ENCODE results near the gene GPR34.
"Not testable (repeated sequence)": the region's sequence is repeated elsewhere in the genome, so short reads cannot be mapped to it uniquely, and the experiment has no call there.

The GPR34 gene

DNA sequence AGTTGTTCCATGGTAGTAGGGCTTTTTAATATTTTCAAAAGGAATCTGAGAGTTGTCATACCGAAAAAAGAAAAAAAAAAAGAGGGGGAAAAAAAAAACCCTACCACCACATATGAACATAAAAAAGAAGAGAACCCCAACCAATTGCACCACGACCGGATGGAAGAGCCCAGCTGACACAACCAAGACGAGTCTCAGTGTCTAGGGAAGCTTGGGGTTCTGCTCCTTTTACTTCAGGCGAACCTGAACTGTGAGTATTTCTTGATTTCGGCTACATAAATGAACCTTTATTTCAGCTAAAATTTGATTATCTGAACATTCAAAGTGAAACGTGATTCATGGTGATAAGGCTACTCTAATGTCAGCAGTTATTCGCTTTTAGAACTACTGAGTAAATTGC is at the start of gene GPR34:
Gene GPR34, plus strand, starts transcription at position 139 of the 400 bp plus-strand sequence. CDS start 6,661 bp downstream, outside the sequence.
- peak; percentile 47 to 61 (median 50) for DNase-seq

DNA sequence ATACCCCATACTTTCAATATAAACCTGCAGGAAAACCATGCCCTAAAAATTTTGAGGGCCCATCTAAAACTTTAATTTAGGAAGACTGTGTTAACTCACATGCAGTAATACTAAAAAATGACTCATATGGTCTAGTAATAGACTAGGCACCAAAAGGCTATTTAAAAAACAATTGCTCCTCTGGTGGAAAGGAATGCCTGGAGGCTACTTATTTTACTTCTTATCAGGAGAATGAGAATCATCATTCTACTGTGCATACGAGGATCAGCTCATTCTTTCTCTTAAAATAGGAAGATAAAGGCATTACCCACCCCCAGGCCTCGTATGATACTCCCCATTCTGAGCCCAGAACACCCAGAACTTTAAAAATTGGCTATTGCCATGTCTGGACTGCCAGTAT is 42.6 kb upstream of the GPR34 start:
- DNase-seq, result not testable (repeated sequence)

DNA sequence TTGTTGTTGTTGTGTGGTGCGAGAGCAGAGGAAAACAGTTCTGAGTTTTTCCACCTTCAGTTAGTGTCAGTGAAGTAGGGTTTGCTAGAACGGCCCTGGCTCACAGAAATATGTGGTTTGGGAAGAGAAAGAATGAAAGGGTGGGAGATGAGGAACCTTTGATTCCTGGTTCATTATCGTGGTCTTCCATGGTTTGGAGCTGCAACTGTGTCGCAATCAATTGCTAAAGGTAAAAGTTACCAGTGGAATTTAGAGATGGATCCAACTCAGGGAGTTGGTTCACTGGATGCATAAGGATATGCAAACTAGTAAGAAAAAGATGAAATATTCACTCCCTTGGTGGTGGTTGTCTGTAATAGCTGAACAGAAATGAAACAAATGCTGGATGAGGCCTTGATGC is 35.6 kb upstream of the GPR34 start:
- no peak for DNase-seq

DNA sequence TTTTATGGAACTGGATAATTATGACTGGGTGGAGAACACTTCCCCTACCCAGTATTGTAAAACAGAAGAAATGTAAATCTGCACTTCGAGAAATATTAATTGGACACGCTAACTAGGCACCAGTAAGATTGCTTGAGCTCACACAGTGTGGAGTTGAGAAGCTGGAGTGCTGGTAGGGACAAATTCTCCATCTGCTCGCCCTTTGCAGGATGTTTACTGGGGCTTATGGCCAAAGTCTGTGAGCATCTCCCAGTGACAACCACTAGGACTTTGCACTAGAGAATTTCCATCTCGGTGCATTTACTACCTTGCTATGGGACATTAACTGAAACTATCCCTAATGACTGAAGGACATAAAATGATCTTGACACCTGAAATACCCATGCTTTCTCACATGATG is 33.7 kb upstream of the GPR34 start:
- no peak for DNase-seq

DNA sequence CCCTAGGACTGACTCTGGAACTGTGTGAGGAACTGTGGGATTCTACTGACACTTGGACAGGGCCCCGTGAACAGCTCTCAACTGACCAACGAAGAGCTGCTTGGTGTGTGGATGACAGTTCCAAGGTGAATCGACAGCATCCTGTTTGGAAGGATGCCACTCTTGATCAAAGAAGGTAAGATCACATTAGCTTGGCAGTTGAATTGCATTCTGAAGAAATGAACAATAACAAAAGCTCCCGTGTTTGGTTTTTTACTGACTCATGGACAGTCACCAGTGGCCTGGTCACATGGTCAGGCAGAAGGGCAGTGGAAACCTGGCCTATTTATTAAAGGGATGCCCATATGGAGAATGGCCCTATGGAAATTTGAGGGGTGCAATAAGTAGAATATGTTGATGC is 33.1 kb upstream of the GPR34 start:
- no peak for DNase-seq

DNA sequence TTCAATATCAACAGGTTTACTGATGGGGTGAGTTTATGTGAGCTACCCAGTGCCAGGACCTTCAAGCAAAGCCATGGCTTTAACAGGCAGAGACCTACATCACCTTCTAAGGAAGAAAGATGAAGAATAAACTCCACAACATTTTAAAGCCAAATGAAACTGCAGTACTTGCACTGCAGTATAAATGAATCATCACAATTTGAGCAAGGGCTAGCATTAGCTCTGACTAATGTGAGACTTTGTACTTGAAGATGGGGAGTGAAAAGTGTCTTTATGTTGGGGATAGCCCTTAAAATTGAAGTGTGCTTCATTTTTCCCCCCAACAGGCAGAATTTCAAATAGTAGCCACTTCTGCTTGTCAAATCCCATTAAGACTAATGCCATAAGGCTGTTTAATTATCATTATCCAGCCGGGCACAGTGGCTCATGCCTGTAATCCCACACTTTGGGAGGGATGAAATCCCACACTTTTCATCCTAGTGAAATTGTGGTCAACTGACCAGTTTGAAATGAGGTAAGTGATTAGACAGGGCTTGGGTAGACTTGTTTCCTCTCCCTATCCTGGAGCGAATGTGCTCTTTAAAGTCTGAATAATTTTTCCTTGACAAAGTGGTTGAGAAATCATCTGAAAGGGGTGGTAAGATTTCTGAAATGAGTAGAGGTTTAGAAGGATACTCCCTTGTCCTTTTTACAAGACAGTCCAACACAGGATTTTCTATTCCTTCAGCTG is 27.2 kb upstream of the GPR34 start:
- DNase-seq, result peak; percentile 8 to 38 (median 23)

GRCh38 chrX:41664375-41664901 is 24.3 kb upstream of the GPR34 start:
- DNase-seq, result no peak

DNA sequence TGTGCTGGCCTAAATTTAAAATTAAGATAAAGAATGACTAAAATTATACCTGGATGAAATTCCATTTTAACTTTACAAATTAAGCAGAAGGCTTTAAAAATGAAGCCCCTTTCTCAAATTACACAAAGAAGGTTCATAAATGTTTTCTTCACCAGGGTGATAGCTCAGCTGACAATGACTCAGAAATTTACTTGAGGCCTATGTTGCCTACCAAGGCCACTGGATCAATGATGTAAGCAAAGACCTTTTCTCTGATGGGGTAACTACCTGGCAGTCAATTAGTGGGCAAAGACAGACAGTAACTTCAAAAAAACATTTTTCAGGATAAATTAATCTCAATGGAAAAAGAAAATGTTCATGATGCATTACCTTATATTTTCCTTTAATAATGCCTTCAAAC is 23.9 kb upstream of the GPR34 start:
- DNase-seq, result peak; percentile 12 to 22 (median 19)

GRCh38 chrX:41665686-41666085 is 23.1 kb upstream of the GPR34 start:
- DNase-seq, result peak; percentile 7 to 43 (median 12)

DNA sequence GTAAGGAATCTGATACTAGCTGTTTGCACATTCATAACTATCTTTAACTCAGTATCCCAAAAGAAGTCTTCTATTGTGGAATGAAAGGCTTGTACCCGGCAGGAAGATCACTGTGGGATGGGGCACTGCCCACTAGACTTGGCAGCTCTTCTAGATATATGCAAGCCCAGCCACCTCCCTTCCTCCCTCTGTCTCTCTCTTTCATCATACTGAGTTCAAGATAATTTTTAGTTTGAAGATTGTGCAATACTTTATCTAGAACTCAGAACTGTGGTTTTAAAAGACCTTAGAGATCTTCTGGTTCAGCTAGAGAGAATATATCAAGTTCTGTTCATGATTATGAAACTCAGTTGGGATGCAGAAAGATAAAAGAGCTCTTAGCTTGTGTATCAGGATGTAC is 22.5 kb upstream of the GPR34 start:
- DNase-seq, result no peak

- DNase-seq, result no peak
These were observed 21.1 kb upstream of the GPR34 start for GRCh38 chrX:41667631-41668030.

DNA sequence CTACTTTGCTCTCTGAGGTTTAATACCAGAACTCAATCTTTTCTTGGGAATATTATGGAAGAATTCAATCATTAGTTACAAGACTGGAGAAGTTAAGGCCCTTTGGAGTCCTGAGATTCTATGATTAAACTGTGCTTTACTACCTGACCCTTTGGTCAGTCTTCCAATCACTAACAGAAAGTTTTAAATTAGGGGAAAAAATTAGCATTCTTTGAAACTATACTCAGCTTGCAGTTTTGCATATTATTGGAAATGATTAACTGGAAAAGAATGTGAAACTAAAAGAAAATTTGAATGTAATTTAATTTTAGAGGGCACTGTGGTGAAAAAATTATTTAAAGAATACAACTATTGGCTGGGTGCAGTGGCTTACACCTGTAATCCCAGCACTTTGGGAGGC is 18.7 kb upstream of the GPR34 start:
- no peak for DNase-seq

DNA sequence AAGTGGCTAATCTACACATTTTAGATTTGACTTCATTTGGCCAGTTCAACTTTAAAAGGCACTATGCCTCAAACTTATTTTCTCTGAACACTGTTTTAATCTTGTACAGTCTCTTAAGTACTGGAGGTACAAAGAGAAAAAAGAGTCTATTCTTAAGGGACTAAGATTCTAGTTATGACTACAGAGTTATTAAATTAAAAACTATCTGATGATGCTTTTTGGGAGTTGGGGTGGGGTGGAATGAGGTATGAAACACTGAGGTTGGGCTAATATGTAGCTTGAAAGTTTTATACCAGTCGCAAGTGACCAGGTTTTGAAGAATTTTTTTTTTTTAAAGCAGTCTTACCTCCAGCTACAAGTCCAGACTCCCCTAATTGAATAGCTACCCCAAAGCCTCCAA is 17.7 kb upstream of the GPR34 start:
- DNase-seq, result no peak

DNA sequence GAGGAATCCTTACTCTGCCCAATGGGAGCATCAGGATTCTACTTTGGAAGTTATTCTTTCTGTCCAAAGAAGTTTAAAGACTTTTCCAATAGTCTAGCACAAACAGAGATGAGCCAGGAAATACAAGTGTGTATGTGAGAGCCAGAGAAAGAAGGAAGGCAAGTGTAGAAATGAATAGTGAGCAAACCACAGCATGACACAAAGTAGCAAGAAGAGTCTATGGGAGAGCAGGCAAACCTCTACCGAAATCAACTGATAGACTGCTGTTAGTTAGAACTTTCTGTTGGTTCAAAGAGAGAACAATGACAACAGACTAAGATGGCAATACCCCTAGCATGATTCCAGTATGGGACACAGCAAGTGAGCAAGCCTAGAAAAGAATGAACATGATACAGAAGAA is 16.1 kb upstream of the GPR34 start:
- no peak for DNase-seq

DNA sequence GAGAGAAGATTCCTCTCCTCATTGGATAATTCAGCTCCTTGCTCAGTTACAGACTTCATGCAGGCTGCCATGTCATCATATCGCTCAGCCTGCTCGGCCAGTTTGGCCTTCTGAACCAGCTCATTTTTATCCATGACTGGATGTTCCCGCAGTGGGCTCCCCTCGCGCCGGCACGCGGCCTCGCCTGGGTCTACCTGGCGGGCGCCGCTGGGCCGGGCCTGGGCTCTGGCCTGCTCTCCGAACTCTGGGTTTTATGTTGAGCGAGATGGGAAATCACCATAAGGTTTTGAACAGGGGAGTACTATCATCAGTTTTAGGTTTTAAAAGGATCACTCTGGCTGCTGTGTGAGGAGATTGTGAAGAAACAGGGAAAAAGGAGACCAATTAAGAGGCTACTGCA is 12.4 kb upstream of the GPR34 start:
- DNase-seq, result not testable (repeated sequence)

- peak in 2 of 3 donors; percentile 15 to 22 for DNase-seq
These were observed 11.4 kb upstream of the GPR34 start for GRCh38 chrX:41677183-41678060.

- no peak for DNase-seq
These were observed 4.6 kb upstream of the GPR34 start for GRCh38 chrX:41684138-41684537.

DNA sequence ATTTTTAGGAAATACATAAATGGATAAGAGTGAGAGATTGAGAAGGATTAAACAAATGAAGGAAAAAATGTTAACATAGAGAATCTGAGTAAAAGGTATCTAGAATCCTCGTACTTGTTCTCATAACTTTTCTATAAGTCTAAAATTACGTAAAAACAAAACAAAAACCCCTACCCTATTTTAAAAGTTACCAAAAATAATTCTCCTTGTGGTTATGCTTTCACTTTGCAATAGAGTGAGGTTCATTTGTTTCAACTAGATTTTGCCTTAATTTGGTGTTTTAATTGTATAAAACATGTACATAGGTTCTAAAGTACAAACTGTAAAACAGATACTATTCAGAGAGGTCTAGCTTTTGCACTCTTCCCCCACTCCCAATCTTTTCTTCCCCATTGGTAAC is 3.8 kb upstream of the GPR34 start:
- DNase-seq, result no peak

DNA sequence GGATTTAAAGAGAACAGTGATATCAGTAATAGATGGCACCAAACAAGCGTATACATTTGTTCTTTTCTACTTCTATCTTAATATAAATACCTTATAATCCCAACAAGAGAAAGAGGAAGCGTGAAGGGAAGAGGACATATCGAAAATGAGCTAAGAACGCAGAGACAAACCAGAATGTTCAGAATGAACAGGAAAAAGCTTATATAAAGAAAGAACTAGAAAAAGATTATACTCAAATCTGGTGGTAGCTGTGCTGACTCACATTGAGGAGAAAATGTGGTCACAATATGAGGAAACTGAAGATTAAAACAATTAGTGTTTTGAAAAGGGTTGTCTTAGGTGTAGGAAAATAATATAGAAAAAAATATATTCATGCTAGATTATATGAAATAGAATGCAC is 2.0 kb upstream of the GPR34 start:
- DNase-seq, result peak in 2 of 3 donors; percentile 36 to 54

DNA sequence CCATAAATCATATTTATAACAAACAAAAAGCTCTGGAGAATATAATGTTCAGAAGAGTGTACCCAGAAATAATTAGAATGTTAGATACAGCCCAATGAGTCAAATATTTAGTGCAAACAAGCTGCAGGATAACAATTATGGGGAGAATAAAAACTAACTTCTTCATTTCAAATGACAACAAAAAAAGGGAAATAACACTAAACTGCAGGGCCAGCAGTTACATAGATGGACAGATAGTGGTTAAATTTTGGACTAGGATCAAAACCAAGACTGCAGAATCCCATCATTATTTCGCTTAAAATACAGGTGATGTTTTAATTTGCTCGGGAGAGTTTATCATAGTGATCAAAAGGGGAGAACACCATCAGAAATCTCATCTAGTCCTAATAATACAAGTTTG is 617 bp upstream of the GPR34 start:
- DNase-seq, result peak in 2 of 3 donors; percentile 31 to 36

DNA sequence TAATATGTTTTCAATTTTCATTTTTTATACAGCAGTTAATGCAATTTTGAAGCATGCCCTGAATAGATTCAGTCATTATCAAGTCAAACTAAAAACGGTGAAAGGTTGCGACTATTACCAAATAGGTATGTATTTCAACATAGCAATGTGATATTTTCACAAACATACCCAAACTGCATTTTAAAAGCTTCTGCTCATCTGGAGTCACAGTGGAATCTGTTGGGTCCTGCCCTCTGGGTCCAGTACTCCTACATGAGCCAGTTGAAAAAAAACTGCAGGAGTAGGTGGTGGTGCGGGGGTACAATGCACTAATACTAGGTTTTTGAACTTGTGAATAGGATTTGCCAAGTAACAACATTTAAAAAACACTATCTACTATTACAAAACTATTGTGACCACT is 938 bp downstream of the GPR34 start:
- DNase-seq, result no peak

- DNase-seq, result no peak
These were observed 3.5 kb downstream of the GPR34 start for GRCh38 chrX:41692162-41692749.

DNA sequence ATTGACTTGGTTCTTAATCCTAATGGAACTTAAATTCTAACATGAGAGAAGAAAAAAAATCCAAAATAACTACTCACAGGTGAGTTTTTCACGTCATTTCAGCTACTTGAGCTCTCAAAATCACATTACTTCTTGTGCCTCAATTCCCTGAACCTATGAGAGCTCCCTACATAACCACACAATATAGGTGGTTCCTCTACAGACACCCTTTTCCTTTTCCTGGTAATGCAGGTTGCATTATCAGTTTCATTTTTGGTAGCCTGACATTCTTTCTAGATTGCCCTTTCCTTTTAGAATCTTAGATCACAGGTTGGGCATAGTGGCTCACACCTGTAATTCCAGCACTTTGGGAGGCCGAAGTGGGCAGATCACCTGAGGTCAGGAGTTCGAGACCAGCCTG is 4.3 kb downstream of the GPR34 start:
- DNase-seq, result no peak
